ENCODE results near the gene PGP.
A peak's percentile ranks its signal among the peaks of the same experiment; 100 is the strongest.

PGP gene

DNA sequence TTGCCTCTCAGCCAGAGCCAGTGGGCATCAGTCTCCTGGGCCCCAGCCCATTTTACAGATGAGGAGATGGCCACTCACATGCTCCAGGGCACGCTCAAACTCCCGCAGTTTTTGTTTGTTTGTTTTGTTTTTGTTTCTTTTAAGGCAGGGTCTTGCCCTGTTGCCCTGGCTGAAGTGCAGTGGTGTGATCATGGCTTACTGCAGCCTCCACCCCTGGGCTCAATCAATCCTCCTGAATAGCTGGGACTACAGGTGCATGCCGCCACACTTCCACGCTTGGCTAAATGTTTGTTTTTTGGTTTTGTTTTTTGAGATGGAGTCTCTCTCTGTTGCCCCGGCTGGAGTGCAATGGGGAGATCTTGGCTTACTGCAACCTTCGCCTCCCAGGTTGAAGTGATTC, 12.3 kb upstream of the PGP start:
- TF ChIP-seq CTCF (IDR thresholded peaks at IDR 0.05; ENCODE audit: low read depth, low read length, missing control alignments) = no peak
- no peak overlapping the region for H3K4me3 ChIP-seq (ENCODE audit: low read depth, low read length)
- no peak for DNase-seq (ENCODE audit: low read depth)

GRCh38 chr16:2226245-2226793, 11.7 kb upstream of the PGP start:
- no peak overlapping the region for H3K4me3 ChIP-seq (ENCODE audit: low read depth, low read length)
- no peak for DNase-seq (ENCODE audit: low read depth)
- TF ChIP-seq CTCF (IDR thresholded peaks at IDR 0.05; ENCODE audit: low read depth, low read length, missing control alignments) = no peak

- TF ChIP-seq CTCF (IDR thresholded peaks at IDR 0.05; ENCODE audit: low read depth, low read length, missing control alignments) = no peak
- H3K4me3 ChIP-seq (ENCODE audit: low read depth, low read length) = peak overlapping the region; percentile 100
- DNase-seq (ENCODE audit: low read depth) = no peak
These were observed 9.4 kb upstream of the PGP start for GRCh38 chr16:2223942-2224486.

DNA sequence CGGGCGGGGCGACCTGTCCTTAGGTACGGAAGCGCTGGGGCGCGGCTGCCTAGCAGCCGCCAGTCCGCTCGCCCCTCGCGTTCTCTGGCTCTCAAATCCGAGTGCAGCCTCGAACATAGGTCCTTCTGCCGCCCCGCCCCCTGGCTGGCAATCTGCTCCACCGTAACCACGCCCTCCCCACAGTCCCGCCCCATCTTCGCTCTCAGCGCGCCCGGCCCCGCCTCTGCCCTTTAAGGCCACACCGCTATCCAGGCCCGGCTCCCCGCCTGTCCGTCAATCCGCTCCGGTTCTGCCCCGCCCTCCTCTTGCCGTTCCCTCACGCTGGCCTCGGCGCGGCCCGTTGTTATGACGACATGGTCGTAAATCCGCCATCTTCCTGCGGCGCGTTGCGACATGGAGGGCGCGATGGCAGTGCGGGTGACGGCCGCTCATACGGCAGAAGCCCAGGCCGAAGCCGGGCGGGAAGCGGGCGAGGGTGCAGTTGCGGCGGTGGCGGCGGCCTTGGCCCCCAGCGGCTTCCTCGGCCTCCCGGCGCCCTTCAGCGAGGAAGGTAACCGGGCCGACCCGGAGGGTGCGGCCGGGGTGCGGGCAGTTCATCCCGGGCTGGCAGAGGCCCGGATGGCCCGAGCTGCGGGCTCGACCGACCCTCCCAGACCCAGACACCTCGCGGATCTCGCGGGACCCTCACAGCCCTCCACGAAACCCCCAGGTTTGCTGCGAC, 8.7 kb upstream of the PGP start, which contains the start of gene E4F1:
E4F1 (plus strand) TSS at position 371 of the 721 bp plus-strand sequence; CDS start at position 394, 23 bp downstream.
- peak within 1 kb of the TSS; percentile 100 for H3K4me3 ChIP-seq (ENCODE audit: low read depth, low read length)
- peak; percentile 98 for DNase-seq (ENCODE audit: low read depth)
- TF ChIP-seq CTCF (IDR thresholded peaks at IDR 0.05; ENCODE audit: low read depth, low read length, missing control alignments) = no peak

- TF ChIP-seq CTCF (IDR thresholded peaks at IDR 0.05; ENCODE audit: low read depth, low read length, missing control alignments) = no peak
- peak overlapping the region; percentile 55 for H3K4me3 ChIP-seq (ENCODE audit: low read depth, low read length)
- no peak for DNase-seq (ENCODE audit: low read depth)
These were observed 1.7 kb upstream of the PGP start for GRCh38 chr16:2216330-2216729.

GRCh38 chr16:2213817-2214718, 572 bp downstream of the PGP start:
- peak overlapping the region; percentile 98 for H3K4me3 ChIP-seq (ENCODE audit: low read depth, low read length)
- DNase-seq (ENCODE audit: low read depth) = no peak
- no peak for TF ChIP-seq CTCF (IDR thresholded peaks at IDR 0.05; ENCODE audit: low read depth, low read length, missing control alignments)

Measured in GM12864 (cell line).